KBM-7 (cell line): ENCODE data around the gene SCLY.
"Not testable (repeated sequence)": the region's sequence is repeated elsewhere in the genome, so short reads cannot be mapped to it uniquely, and the experiment has no call there.

ENCODE experiments used
- DNase-seq: peaks from one replicate; pipeline ENCODE4 v3.0.0-alpha.2; 2015
- in situ Hi-C: fragments of 300-500 bp; cut with MboI; formaldehyde crosslinking; loops from 2 replicates; pipeline ENCODE4 v1.14.3; 2020; ENCODE audit warnings: low sequenced_read_pairs, low pct_unique_long_range_greater_than_20kb, mixed read lengths

SCLY gene

GRCh38 chr2:238060542-238061314, at the start of gene SCLY:
Gene SCLY, plus strand, starts transcription at chr2:238061001. Its CDS starts 54 bp downstream, at chr2:238061055.
- peak; percentile 98 for DNase-seq
- in situ Hi-C loops: no loop called here

- in situ Hi-C loops: no loop called here
- no peak for DNase-seq
Measured at GRCh38 chr2:238013806-238014205, 47.0 kb upstream of the SCLY start.

- in situ Hi-C loops: no loop called here
- DNase-seq: no peak
Measured at GRCh38 chr2:238015705-238016104, 45.1 kb upstream of the SCLY start.

GRCh38 chr2:238016526-238016925, 44.3 kb upstream of the SCLY start:
- in situ Hi-C loops: no loop called here
- no peak for DNase-seq

- in situ Hi-C loops: no loop called here
Measured at GRCh38 chr2:238019962-238020361, 40.8 kb upstream of the SCLY start.

GRCh38 chr2:238020816-238021215, 40.0 kb upstream of the SCLY start:
- in situ Hi-C loops: no loop called here
- DNase-seq: no peak

More at GRCh38 chr2:238019962-238020361, 40.8 kb upstream of the SCLY start:
- DNase-seq: no peak

GRCh38 chr2:238021327-238021726, 39.5 kb upstream of the SCLY start:
- in situ Hi-C loops: no loop called here

GRCh38 chr2:238022594-238023157, 38.1 kb upstream of the SCLY start:
- DNase-seq: no peak
- in situ Hi-C loops: no loop called here

More at GRCh38 chr2:238021327-238021726, 39.5 kb upstream of the SCLY start:
- no peak for DNase-seq

GRCh38 chr2:238023608-238024007, 37.2 kb upstream of the SCLY start:
- in situ Hi-C loops: no loop called here
- no peak for DNase-seq

- no peak for DNase-seq
- in situ Hi-C loops: no loop called here
Measured at GRCh38 chr2:238024986-238025385, 35.8 kb upstream of the SCLY start.

GRCh38 chr2:238025741-238026360, 35.0 kb upstream of the SCLY start:
- in situ Hi-C loops: no loop called here
- DNase-seq: no peak

GRCh38 chr2:238027058-238027457, 33.7 kb upstream of the SCLY start:
- in situ Hi-C loops: no loop called here
- no peak for DNase-seq

- in situ Hi-C loops: no loop called here
- DNase-seq: peak; percentile 79
Measured at GRCh38 chr2:238027591-238028415, 33.0 kb upstream of the SCLY start.

GRCh38 chr2:238029853-238030252, 30.9 kb upstream of the SCLY start:
- in situ Hi-C loops: no loop called here

GRCh38 chr2:238030422-238031155, 30.2 kb upstream of the SCLY start:
- DNase-seq: no peak
- in situ Hi-C loops: no loop called here

More at GRCh38 chr2:238029853-238030252, 30.9 kb upstream of the SCLY start:
- no peak for DNase-seq

GRCh38 chr2:238031751-238032150, 29.1 kb upstream of the SCLY start:
- in situ Hi-C loops: no loop called here
- no peak for DNase-seq

- no peak for DNase-seq
- in situ Hi-C loops: no loop called here
Measured at GRCh38 chr2:238032755-238033337, 28.0 kb upstream of the SCLY start.

- DNase-seq, in situ Hi-C loops: not testable (repeated sequence)
Measured at GRCh38 chr2:238033991-238034390, 26.8 kb upstream of the SCLY start.
